ENCODE measurements around the gene CCDC9. TPM values are rescaled to one million over a fixed set of nuclear protein-coding genes. Genes with fewer than 3 reads are reported as not detected.

The CCDC9 gene
- total RNA-seq: 5.5 and 7.2 TPM in 2 replicates

DNA sequence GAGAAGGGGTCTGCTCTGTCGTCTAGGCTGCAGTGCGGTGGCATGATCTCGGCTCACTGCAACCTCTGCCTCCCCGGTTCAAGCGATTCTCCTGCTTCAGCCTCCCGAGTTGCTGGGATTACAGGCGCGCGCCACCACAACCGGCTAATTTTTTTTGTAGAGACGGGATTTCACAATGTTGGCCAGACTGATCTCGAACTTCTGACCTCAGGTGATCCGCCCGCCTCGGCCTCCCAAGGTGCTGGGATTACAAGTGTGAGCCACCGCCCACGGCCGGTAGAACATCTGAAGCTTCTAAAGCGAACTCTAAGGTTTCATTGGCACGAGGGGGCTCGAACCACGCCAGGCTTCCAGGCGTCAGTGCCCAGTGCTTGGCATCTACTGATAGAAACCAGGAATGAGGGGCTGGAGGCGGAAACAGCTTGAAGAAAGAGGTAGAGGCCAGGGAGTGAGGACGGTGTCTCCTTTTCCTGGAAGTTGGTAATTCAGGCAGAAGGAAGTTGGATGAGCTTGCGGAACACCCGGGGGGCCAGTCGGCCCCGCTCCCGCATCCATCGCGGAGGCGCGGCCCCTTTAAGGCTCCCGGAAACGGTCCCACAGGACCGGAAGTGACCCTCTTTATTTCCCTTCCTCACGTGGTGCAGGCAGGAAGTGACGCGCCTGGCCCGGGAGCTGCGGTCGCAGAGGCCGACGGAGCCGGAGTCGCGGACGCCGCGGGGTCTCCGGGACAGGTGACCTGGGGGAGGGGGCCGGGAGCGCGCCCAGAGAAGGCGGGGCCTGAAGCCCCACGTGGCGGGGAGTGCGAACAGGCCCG is at the start of gene CCDC9:
CCDC9 (plus strand) TSS at position 647 of the 814 bp plus-strand sequence. CDS start 1,876 bp downstream, outside the sequence.

DNA sequence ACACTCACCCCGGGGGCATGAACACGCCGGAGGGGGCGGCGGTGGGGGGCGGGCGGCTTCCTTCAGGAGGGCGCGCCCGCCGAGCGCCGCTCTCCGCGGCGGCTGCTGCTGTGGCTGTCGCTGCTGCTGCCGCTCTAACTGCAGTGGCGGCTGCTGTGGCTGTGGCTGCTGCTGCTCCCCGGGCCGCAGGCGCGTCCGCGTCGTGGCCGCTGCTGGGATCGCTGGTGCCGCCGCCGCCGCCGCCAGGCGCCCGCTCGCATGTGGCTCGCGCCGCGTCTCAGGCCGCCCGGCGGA is 25.5 kb upstream of the CCDC9 start, which contains the start of gene BBC3:
BBC3 (minus strand) TSS at position 279 of the 294 bp plus-strand sequence. CDS start 2,768 bp downstream, outside the sequence.

DNA sequence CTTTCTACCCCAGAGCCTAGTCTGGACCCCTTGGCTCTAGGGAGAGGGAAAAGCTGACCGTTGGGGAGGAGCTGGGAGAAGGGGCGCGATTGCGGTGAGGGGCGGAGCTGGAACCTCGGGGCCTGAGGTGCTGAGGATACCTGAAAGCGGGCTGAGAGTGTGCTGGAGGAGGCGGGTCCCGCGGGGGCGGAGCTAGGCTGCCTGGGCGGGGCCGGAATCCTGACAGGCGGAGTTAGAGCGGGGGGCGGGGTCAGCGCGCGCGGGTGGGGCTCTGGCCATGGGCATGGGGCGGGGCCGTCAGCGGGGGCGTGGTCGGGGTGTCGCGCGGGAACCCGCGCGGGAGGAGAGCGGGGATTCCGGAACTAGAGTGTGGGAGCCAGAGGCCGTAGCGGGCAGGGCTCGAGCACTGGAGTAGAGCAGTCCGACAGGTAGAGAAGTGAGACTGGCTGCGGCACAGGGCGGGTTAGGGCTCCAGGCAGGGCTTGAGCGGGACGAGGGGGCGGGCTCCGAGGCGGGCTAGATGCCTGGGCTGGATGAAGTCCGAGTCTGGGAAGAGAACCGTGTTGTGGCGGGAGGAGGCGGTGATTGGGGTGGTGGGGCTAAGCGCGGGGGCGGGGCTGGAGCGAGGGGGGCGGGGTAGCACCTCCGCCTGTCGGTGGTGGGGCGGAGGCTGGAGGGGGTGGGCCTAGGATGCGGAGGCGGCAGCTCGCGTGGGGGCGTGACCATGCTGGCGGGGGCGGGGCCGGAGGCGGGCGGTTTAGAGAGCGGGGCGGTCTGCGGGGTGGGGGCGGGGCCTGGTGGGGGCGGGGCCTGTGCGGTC is 18.0 kb downstream of the CCDC9 start, which contains the start of gene INAFM1:
INAFM1 (plus strand) TSS at position 815 of the 820 bp plus-strand sequence. CDS start 35 bp downstream, outside the sequence.

DNA sequence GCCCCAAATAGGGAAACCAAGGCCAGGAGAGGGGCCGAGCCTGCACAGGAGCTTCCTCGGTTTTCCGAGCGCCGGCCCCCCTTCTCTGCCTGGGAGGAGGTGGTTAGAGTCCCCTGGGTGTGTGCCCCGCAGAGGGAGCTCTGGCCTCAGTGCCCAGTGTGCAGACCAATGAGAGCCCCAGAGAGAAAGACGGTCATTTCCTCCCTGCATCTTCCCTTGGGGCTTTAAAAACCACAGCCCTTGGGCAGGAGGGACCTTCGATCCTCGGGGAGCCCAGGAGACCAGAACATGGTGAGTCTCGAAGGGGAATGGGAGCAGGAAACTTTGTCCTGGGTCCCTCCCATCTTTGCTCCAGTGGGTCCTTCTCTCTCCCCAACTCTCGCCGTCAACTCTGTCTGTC is 53.3 kb downstream of the CCDC9 start, which contains the start of gene C5AR1:
C5AR1 (plus strand) TSS at position 254 of the 400 bp plus-strand sequence; CDS start at position 289, 35 bp downstream.

Small RNA genes lying within 50 kb of the gene (small RNA-seq; reads per million reads assigned to genes)
- gene MIR3190: not detected

Other genes starting within 250 kb of the CCDC9 start
- gene NPAS1, start 236.7 kb upstream of the CCDC9 start, total RNA-seq: 0.07 TPM in 1 of 2 replicates, not detected in the other
- gene TMEM160, start 207.9 kb upstream of the CCDC9 start, total RNA-seq: 21.5 and 27.2 TPM in 2 replicates
- 27.9 and 30.4 TPM in 2 replicates for gene ZC3H4, start 142.7 kb upstream of the CCDC9 start, total RNA-seq
- gene SAE1, start 125.7 kb upstream of the CCDC9 start, total RNA-seq: 174 and 209 TPM in 2 replicates
- gene BBC3, start 25.3 kb upstream of the CCDC9 start, total RNA-seq: 10.6 and 11.7 TPM in 2 replicates
- gene INAFM1, start 18.4 kb downstream of the CCDC9 start, total RNA-seq: 0.53 and 0.65 TPM in 2 replicates
- not detected in 2 replicates for gene C5AR1, start 53.3 kb downstream of the CCDC9 start, total RNA-seq
- gene C5AR2, start 75.7 kb downstream of the CCDC9 start, total RNA-seq: under 0.01 TPM in 1 of 2 replicates, not detected in the other
- 15.3 and 17.5 TPM in 2 replicates for gene DHX34, start 92.8 kb downstream of the CCDC9 start, total RNA-seq
- gene MEIS3, start 163.0 kb downstream of the CCDC9 start, total RNA-seq: not detected in 2 replicates
- gene SLC8A2, start 215.4 kb downstream of the CCDC9 start, total RNA-seq: not detected in 2 replicates
- 3.1 and 4.2 TPM in 2 replicates for gene KPTN, start 227.7 kb downstream of the CCDC9 start, total RNA-seq